GM19324 (cell line): ENCODE results near the gene OR1B1.
"Not testable (repeated sequence)": the region's sequence is repeated elsewhere in the genome, so short reads cannot be mapped to it uniquely, and the experiment has no call there.

Experiments
- ATAC-seq: cut with Tn5 transposase; IDR thresholded peaks from one replicate; pipeline ENCODE4 v1.9.1; 2021; ENCODE audit warnings: mild to moderate bottlenecking, moderate library complexity; ENCODE audit not compliant: unreplicated experiment, low FRiP score

OR1B1 gene

GRCh38 chr9:122657527-122657926 lies at the start of gene OR1B1:
OR1B1 (minus strand) TSS chr9:122657627.
- no peak for ATAC-seq

GRCh38 chr9:122695696-122696095 lies 38.3 kb upstream of the OR1B1 start:
- no peak for ATAC-seq

GRCh38 chr9:122684851-122685250 lies 27.4 kb upstream of the OR1B1 start:
- ATAC-seq: no peak

GRCh38 chr9:122672481-122672880 lies 15.1 kb upstream of the OR1B1 start:
- no peak for ATAC-seq

- no peak for ATAC-seq
Observed at GRCh38 chr9:122661416-122661815, 4.0 kb upstream of the OR1B1 start, which contains the start of gene OR1L1. OR1L1 (plus strand) TSS chr9:122661716; CDS start chr9:122661716, 0 bp downstream.

- ATAC-seq: no peak
Observed at GRCh38 chr9:122656378-122656777, 1.0 kb downstream of the OR1B1 start.

GRCh38 chr9:122642226-122642625 lies 15.2 kb downstream of the OR1B1 start:
- ATAC-seq: no peak

DNA sequence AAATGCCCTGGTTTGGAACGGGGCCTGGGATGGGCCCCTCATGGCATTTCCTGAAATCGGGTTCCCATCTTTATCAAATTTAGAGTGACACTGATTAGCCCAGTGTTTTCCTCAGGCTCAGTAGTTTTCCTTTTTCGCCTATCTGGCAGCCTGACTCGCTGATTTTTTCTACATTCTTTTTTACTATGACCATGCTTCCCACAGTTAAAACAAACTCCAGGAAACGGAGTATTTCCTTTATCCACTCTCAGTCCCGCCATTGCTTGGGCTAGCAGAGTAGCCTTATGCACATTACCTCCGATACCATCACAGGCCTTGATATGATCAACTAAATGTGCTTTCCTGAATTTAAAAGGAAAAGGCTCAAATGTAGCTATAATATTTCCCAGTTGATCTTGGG lies 37.4 kb downstream of the OR1B1 start:
- ATAC-seq: no peak

DNA sequence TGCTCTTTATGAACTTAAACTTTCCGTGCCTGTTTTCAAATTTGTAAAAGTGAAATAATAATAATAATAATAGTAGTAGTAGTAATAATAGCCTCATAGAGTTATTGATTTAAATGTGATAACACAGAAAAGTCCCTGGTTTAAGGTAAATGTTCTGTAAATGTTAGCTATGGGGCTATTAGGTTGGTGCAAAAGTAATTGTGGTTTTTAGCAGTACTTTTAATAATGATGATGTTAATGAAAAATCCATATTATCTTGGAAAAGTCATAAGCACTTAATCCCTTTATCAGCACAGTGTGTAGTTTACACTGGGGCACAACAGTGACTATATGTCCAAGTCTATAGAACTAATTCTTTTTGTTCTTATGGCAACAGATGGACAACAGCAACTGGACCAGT lies 43.1 kb downstream of the OR1B1 start, which contains the start of gene OR1Q1:
OR1Q1 (plus strand) TSS at position 377 of the 400 bp plus-strand sequence; CDS start at position 377, 0 bp downstream.
- ATAC-seq: no peak

DNA sequence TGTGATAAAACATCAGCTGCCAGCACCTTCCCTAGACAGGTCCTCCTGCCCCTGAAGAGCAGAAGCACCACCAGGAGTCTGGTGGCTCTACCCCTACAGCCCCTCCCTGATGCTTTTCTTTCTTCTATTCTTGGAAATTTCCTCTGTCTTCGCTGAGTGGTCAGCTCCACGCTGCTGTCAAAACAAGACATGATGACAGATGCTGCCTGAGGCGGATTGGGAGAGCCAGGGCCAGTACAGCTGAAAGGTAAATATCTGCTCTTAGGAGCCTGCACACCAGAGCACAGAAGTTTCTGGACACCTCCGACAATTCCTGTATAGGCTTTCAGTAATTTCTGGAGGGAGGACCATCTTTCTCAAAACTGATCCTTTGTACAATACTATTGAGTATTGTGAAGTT lies 47.6 kb downstream of the OR1B1 start:
- no peak for ATAC-seq

- ATAC-seq: no peak
Observed at GRCh38 chr9:122606587-122606986, 50.8 kb downstream of the OR1B1 start.

DNA sequence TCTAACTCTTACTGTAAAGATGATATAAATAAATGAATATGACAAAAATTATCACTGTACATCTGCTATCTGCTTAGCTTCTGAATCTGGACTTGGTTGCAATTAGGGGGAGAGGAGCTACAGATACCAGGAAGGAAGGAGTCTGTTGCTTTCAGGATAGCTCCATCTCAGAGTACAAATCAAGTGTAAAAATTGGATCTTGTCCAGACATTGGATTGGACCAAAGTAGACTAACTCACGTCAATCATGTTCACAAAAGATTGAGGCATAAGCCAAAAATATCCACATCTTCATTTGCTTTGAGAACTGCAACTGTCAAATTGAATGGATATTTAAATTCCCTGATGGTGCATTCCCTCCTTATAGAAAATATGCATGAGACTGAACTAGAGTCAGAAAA lies 51.7 kb downstream of the OR1B1 start:
- ATAC-seq: no peak

- ATAC-seq: not testable (repeated sequence)
Observed at GRCh38 chr9:122583284-122583683, 74.1 kb downstream of the OR1B1 start, which contains the start of gene OR1L8. OR1L8 (minus strand) TSS chr9:122583384; CDS start chr9:122568477, 14,907 bp downstream.

DNA sequence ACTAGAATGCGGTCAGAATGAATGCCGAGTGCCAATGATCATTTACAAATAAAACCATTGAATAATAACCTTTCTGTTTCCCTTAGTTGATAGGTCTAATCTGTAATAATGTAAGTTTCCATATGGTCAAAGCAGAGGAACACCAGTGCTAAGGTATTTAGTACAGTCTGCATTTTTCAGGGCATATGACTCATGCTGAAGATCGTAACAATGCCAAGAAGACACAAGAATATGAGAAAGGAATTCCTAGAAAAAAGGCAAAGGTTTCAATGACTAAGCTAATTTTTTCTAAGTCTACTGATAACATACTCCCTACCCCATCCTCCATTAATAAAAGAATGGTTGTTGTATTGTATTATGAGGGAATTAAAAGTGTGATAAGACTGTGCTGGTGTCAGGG lies 77.1 kb downstream of the OR1B1 start:
- no peak for ATAC-seq

DNA sequence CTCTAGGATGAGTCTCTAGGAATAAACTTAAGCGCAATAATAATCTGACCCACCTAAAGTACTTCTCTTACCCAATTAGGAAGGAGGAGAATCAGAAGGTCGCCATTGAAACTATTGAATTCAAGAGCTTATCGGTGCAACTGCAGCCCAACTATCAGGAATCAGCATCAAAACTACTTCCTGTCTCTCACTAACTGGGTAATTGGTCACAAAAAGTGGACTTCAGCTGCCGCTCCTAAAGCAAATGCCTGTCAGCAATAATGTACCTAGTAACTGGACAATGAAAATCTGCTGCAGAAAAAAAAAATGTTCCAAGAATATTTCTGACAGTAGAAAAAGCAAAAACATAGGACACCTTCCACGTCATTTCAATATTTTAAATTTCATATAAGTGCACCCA lies 77.6 kb downstream of the OR1B1 start:
- ATAC-seq: no peak
